Stimulated activated naive CD4-positive, alpha-beta T cell treated with Interleukin-2 at 50 U/mL for 16 hours (primary cell): ENCODE results near the gene SPART.
"Not testable (repeated sequence)": the region's sequence is repeated elsewhere in the genome, so short reads cannot be mapped to it uniquely, and the experiment has no call there.

ENCODE experiments used
- DNase-seq: peaks from one replicate; lab custom pipeline; 2025; lab: John Stamatoyannopoulos, UW

SPART gene

GRCh38 chr13:36354842-36355623, 8.8 kb upstream of the SPART start:
- no peak for DNase-seq

- no peak for DNase-seq
Measured at GRCh38 chr13:36353001-36353400, 6.8 kb upstream of the SPART start.

GRCh38 chr13:36352350-36352749, 6.2 kb upstream of the SPART start:
- no peak for DNase-seq

GRCh38 chr13:36347531-36348210, 1.5 kb upstream of the SPART start:
- DNase-seq: no peak

GRCh38 chr13:36345438-36346221, 564 bp downstream of the SPART start:
- DNase-seq: peak; percentile 15

GRCh38 chr13:36344886-36345437, 1.2 kb downstream of the SPART start:
- DNase-seq: peak; percentile 2

- no peak for DNase-seq
Measured at GRCh38 chr13:36344173-36344572, 2.0 kb downstream of the SPART start.

GRCh38 chr13:36343766-36344165, 2.4 kb downstream of the SPART start:
- no peak for DNase-seq

- no peak for DNase-seq
Measured at GRCh38 chr13:36342715-36343114, 3.5 kb downstream of the SPART start.

- no peak for DNase-seq
Measured at GRCh38 chr13:36341718-36342117, 4.5 kb downstream of the SPART start.

- DNase-seq: no peak
Measured at GRCh38 chr13:36339600-36340155, 6.5 kb downstream of the SPART start.

- no peak for DNase-seq
Measured at GRCh38 chr13:36337938-36338641, 8.1 kb downstream of the SPART start.

GRCh38 chr13:36332986-36333385, 13.2 kb downstream of the SPART start:
- DNase-seq: no peak

GRCh38 chr13:36332255-36332654, 13.9 kb downstream of the SPART start:
- not testable (repeated sequence) for DNase-seq

GRCh38 chr13:36331280-36331679, 14.9 kb downstream of the SPART start:
- DNase-seq: no peak

- DNase-seq: no peak
Measured at GRCh38 chr13:36329361-36329760, 16.8 kb downstream of the SPART start.

- no peak for DNase-seq
Measured at GRCh38 chr13:36328821-36329220, 17.4 kb downstream of the SPART start.

- no peak for DNase-seq
Measured at GRCh38 chr13:36325912-36326311, 20.3 kb downstream of the SPART start.

- DNase-seq: not testable (repeated sequence)
Measured at GRCh38 chr13:36324881-36325280, 21.3 kb downstream of the SPART start.

GRCh38 chr13:36323951-36324566, 22.1 kb downstream of the SPART start:
- no peak for DNase-seq

- no peak for DNase-seq
Measured at GRCh38 chr13:36323408-36323807, 22.8 kb downstream of the SPART start.
